Measurements from ENCODE around the gene PAK1.

The PAK1 gene

GRCh38 chr11:77283101-77283500 lies 190.8 kb downstream of the PAK1 start:
- H3K4me1 ChIP-seq (ENCODE audit: control insufficient read depth in 2 of 2, insufficient read depth in 2 of 2, low read length in 2 of 2), result no peaks in the 10 kb centered on the region
- H3K27me3 ChIP-seq (ENCODE audit: control insufficient read depth in 2 of 2, insufficient read depth in 2 of 2, low read length in 2 of 2), result peaks cover 0 to 2% of the 10 kb centered on the region in 2 donors
- H3K9ac ChIP-seq (ENCODE audit: low read depth in 1 of 2, low read length in 2 of 2), result no peak overlapping the region
- no peak overlapping the region for H3K27ac ChIP-seq (ENCODE audit: low read depth in 2 of 2, low read length in 2 of 2)
- no peak overlapping the region for H3K4me3 ChIP-seq (ENCODE audit: low read length in 2 of 2)
- no peaks in the 10 kb centered on the region for H3K36me3 ChIP-seq (ENCODE audit: control insufficient read depth in 2 of 2, insufficient read depth in 2 of 2, low read length in 2 of 2)
- H3K9me3 ChIP-seq (ENCODE audit: control insufficient read depth in 2 of 2, low read length in 2 of 2), result no peaks in the 10 kb centered on the region

GRCh38 chr11:77278595-77279506 lies 195.0 kb downstream of the PAK1 start:
- H3K4me1 ChIP-seq (ENCODE audit: control insufficient read depth in 2 of 2, insufficient read depth in 2 of 2, low read length in 2 of 2), result no peaks in the 10 kb centered on the region
- H3K27me3 ChIP-seq (ENCODE audit: control insufficient read depth in 2 of 2, insufficient read depth in 2 of 2, low read length in 2 of 2), result peaks cover 0 to 2% of the 10 kb centered on the region in 2 donors
- no peaks in the 10 kb centered on the region for H3K36me3 ChIP-seq (ENCODE audit: control insufficient read depth in 2 of 2, insufficient read depth in 2 of 2, low read length in 2 of 2)
- no peaks in the 10 kb centered on the region for H3K9me3 ChIP-seq (ENCODE audit: control insufficient read depth in 2 of 2, low read length in 2 of 2)
- H3K9ac ChIP-seq (ENCODE audit: low read depth in 1 of 2, low read length in 2 of 2), result no peak overlapping the region
- no peak overlapping the region for H3K4me3 ChIP-seq (ENCODE audit: low read length in 2 of 2)
- no peak overlapping the region for H3K27ac ChIP-seq (ENCODE audit: low read depth in 2 of 2, low read length in 2 of 2)

- H3K27ac ChIP-seq (ENCODE audit: low read depth in 2 of 2, low read length in 2 of 2), result no peak overlapping the region
- H3K36me3 ChIP-seq (ENCODE audit: control insufficient read depth in 2 of 2, insufficient read depth in 2 of 2, low read length in 2 of 2), result no peaks in the 10 kb centered on the region
Measured at GRCh38 chr11:77276271-77276670, 197.6 kb downstream of the PAK1 start.

More at GRCh38 chr11:77276271-77276670, 197.6 kb downstream of the PAK1 start:
- Histone ChIP-seq H3K27me3 (ENCODE audit: control insufficient read depth in 2 of 2, insufficient read depth in 2 of 2, low read length in 2 of 2) (no peaks in the 10 kb centered on the region), H3K9ac (ENCODE audit: low read depth in 1 of 2, low read length in 2 of 2) (no peak overlapping the region), H3K4me3 (ENCODE audit: low read length in 2 of 2) (no peak overlapping the region), H3K4me1 (ENCODE audit: control insufficient read depth in 2 of 2, insufficient read depth in 2 of 2, low read length in 2 of 2) (no peaks in the 10 kb centered on the region), H3K9me3 (ENCODE audit: control insufficient read depth in 2 of 2, low read length in 2 of 2) (no peaks in the 10 kb centered on the region)

Measured in mucosa of rectum (tissue), 2 donors.